Stromal cell of bone marrow (primary cell): ENCODE measurements around the gene MRPL38.
A peak's percentile ranks its signal among the peaks of the same experiment; 100 is the strongest.
"Not testable (repeated sequence)": the region's sequence is repeated elsewhere in the genome, so short reads cannot be mapped to it uniquely, and the experiment has no call there.

Experiments
- DNase-seq: peaks from one replicate; pipeline ENCODE4 v3.0.0-alpha.2; 2012; ENCODE audit warnings: low read depth

Gene MRPL38

GRCh38 chr17:75896415-75897159 lies 8.1 kb downstream of the MRPL38 start, which contains the start of gene TRIM65:
TSS of gene TRIM65 (minus strand) at chr17:75896951. CDS start at chr17:75896937, 14 bp downstream.
- DNase-seq, result no peak

- DNase-seq, result no peak
These were observed 9.1 kb downstream of the MRPL38 start for GRCh38 chr17:75895370-75896155.

GRCh38 chr17:75894049-75894733 lies 10.5 kb downstream of the MRPL38 start:
- no peak for DNase-seq

GRCh38 chr17:75893305-75894048 lies 11.2 kb downstream of the MRPL38 start:
- DNase-seq, result no peak

GRCh38 chr17:75892556-75893224 lies 12.0 kb downstream of the MRPL38 start:
- no peak for DNase-seq

DNA sequence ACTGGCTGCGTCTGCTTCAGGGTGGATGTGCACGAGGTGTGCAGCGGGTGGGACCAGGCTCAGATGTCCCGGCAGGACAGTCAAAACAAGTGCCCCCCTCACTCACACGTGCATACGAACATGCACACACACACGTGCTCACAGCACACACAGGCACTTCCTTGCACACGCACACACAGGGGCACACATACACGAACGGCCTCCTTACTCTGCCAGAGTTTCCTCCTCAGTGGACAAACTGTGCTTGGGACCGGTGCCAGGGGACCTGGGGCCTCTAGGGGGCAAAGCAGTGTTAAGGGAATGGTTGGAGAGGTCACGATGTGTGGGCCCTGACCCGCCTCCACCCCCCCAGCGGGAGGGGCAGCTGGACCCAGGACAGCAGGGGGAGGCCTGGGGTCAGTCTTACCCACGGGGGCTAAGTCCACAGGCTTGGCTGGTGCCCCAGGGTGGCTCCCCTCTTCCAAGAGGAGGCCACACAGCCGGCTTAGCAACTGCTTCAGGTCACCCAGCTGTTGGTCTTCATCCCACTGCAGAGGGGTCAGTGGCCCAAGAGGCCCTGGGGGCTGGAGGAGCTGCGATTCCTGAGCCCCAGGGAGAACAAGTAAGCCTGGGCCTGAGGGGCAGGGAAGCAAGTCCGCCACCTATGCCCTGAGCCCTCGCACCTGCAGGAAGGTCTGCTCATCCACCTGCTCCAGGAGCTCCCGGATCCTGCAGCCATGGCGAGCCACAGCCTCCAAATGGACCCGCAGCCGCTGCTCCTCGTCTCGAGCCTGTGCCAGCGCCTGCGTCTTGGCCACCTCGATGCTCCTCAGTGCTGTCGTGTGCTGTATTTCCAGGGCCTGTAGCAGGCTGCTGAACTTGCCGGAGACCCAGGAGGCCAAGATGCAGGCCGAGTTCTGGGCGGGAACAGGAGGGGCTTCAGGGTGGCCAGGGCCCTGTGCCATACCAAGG lies 12.8 kb downstream of the MRPL38 start:
- no peak for DNase-seq

GRCh38 chr17:75891022-75891604 lies 13.6 kb downstream of the MRPL38 start:
- DNase-seq, result no peak

DNA sequence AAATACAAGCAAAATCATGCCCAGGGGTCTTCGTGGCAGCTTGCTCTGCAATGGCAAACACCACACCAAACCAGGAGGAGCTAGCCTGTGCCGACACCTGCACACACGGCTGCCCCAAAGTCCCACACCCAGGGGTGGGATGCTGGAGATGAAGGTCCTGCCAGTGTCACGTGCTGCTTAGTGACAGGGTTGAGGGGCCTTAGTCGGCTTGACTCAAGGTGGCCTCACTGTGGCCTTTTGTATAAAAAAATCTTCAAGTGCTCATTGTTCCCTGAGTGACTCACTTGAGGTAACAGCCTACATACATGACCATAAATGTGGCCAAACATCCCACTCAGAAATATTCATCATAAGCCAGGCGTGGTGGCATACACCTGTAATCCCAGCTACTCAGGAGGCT lies 15.2 kb downstream of the MRPL38 start:
- no peak for DNase-seq

GRCh38 chr17:75888484-75888883 lies 16.2 kb downstream of the MRPL38 start:
- no peak for DNase-seq

DNA sequence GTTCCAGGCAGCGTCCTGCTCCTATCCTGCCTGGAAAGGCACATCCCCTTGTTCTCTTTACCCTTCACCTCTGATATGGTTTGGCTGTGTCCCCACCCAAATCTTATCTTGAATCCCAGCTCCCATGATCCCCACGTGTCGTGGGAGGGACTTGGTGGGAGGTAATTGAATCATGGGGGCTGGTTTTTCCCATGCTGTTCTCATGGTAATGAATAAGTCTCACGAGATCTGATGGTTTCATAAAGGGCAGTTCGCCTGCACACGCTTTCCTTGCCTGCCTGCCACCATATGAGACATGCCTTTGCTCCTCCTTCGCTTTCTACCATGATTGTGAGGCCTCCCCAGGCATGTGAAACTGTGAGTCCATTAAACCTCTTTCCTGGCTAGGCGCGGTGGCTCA lies 18.8 kb downstream of the MRPL38 start:
- DNase-seq, result not testable (repeated sequence)

DNA sequence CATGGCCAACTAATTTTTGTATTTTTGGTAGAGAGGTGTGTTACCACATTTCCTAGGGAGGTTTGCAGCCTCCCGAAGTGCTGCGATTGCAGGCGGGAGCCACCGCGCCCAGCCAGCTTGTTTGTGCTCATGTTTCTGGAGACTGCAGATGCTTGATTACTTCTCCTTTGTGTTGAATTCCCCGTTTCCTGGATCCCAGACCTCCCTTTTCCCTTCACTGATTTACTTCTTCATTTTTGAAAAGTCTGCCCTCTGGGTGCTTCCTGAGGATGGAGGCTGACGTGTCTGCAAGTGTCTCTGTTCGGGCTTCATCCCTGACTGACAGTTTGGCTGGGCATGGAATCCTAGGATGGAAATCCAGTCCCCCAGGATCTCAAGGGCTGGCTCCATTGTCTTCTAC lies 19.3 kb downstream of the MRPL38 start:
- no peak for DNase-seq

- DNase-seq, result no peak
These were observed 22.8 kb downstream of the MRPL38 start for GRCh38 chr17:75881678-75882454.

- DNase-seq, result no peak
These were observed 24.4 kb downstream of the MRPL38 start for GRCh38 chr17:75880266-75880665.

- peak; percentile 41 for DNase-seq
These were observed 26.3 kb downstream of the MRPL38 start, which contains the start of gene TRIM47 for GRCh38 chr17:75878174-75878998. TSS of gene TRIM47 (minus strand) at chr17:75878581. CDS start at chr17:75878548, 33 bp downstream.

DNA sequence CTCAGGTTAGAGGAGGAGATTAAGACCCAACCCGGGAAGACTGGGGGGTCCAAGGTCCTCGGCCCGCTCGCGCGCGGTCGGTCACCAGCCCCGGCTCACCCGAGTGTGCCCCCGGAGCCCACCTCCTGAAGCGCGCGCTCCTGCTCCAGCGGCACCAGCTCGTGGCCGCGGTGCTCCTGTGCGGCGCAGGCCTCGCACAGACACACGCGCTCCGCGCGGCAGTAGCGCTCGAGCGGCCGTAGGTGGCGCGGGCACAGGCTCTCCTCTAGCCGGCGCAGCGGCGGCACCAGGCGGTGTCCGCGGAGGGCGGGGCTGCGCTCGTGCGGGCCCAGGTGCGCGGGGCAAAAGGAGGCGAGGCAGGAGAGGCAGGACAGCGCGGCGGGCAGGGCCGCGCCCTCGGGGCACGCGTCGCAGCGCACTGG lies 26.9 kb downstream of the MRPL38 start:
- DNase-seq, result peak; percentile 54

- peak; percentile 97 for DNase-seq
These were observed 27.5 kb downstream of the MRPL38 start for GRCh38 chr17:75876938-75877751.
